ENCODE results near the gene COL23A1. TPM values are rescaled to one million over a fixed set of nuclear protein-coding genes. Genes with fewer than 3 reads are reported as not detected.

The COL23A1 gene
- total and polyA plus RNA-seq, 4 donors: 0.36 to 1.5 (median 1.1) TPM; not detected in 1

GRCh38 chr5:178385496-178385890 is 204.7 kb downstream of the COL23A1 start:
- H3K4me1 ChIP-seq (ENCODE audit: control insufficient read depth in 1 of 2, insufficient read depth in 2 of 2, low read length in 2 of 2): no peaks in the 10 kb centered on the region
- WGBS, 2 donors: 78 to 79% methylated on average over 13 of the region's 13 CpGs
- H3K27me3 ChIP-seq (ENCODE audit: control insufficient read depth in 1 of 2, insufficient read depth in 2 of 2, low read length in 1 of 2): no peaks in the 10 kb centered on the region
- no peak overlapping the region for H3K4me3 ChIP-seq (ENCODE audit: low read length in 2 of 2)
- ATAC-seq (ENCODE audit: low FRiP score) (no peak), DNase-seq (peak in 1 of 2 donors; percentile 50)
- no peaks in the 10 kb centered on the region for H3K9me3 ChIP-seq (ENCODE audit: control insufficient read depth, low read length)
- intact Hi-C loops (cut with DNase I): no loop called here
- no peaks in the 10 kb centered on the region for H3K36me3 ChIP-seq (ENCODE audit: control insufficient read depth in 1 of 2, insufficient read depth in 2 of 2, low read length in 1 of 2)
- H3K27ac ChIP-seq (ENCODE audit: low read depth in 1 of 2, low read length in 2 of 2): no peak overlapping the region

GRCh38 chr5:178384816-178385495 is 205.2 kb downstream of the COL23A1 start:
- intact Hi-C loops (cut with DNase I): no loop called here
- Histone ChIP-seq H3K27ac (ENCODE audit: low read depth in 1 of 2, low read length in 2 of 2) (no peak overlapping the region), H3K4me3 (ENCODE audit: low read length in 2 of 2) (no peak overlapping the region), H3K27me3 (ENCODE audit: control insufficient read depth in 1 of 2, insufficient read depth in 2 of 2, low read length in 1 of 2) (no peaks in the 10 kb centered on the region), H3K4me1 (ENCODE audit: control insufficient read depth in 1 of 2, insufficient read depth in 2 of 2, low read length in 2 of 2) (no peaks in the 10 kb centered on the region), H3K36me3 (ENCODE audit: control insufficient read depth in 1 of 2, insufficient read depth in 2 of 2, low read length in 1 of 2) (no peaks in the 10 kb centered on the region), H3K9me3 (ENCODE audit: control insufficient read depth, low read length) (no peaks in the 10 kb centered on the region)
- peak in 1 of 2 donors; percentile 64 for DNase-seq
- ATAC-seq (ENCODE audit: low FRiP score): no peak
- WGBS, 2 donors: 84 to 88% methylated on average over 15 of the region's 15 CpGs

GRCh38 chr5:178383919-178384815 is 206.0 kb downstream of the COL23A1 start:
- Histone ChIP-seq H3K9me3 (ENCODE audit: control insufficient read depth, low read length) (no peaks in the 10 kb centered on the region), H3K27me3 (ENCODE audit: control insufficient read depth in 1 of 2, insufficient read depth in 2 of 2, low read length in 1 of 2) (no peaks in the 10 kb centered on the region), H3K4me3 (ENCODE audit: low read length in 2 of 2) (no peak overlapping the region), H3K36me3 (ENCODE audit: control insufficient read depth in 1 of 2, insufficient read depth in 2 of 2, low read length in 1 of 2) (no peaks in the 10 kb centered on the region), H3K27ac (ENCODE audit: low read depth in 1 of 2, low read length in 2 of 2) (no peak overlapping the region), H3K4me1 (ENCODE audit: control insufficient read depth in 1 of 2, insufficient read depth in 2 of 2, low read length in 2 of 2) (no peaks in the 10 kb centered on the region)
- intact Hi-C loops (cut with DNase I): no loop called here
- peak; percentile 30 to 67 for DNase-seq
- 77 to 84% methylated on average over 42 of the region's 42 CpGs for WGBS, 2 donors
- no peak for ATAC-seq (ENCODE audit: low FRiP score)

GRCh38 chr5:178383301-178383918 is 206.8 kb downstream of the COL23A1 start:
- Histone ChIP-seq H3K27me3 (ENCODE audit: control insufficient read depth in 1 of 2, insufficient read depth in 2 of 2, low read length in 1 of 2) (no peaks in the 10 kb centered on the region), H3K27ac (ENCODE audit: low read depth in 1 of 2, low read length in 2 of 2) (no peak overlapping the region), H3K4me3 (ENCODE audit: low read length in 2 of 2) (no peak overlapping the region), H3K9me3 (ENCODE audit: control insufficient read depth, low read length) (no peaks in the 10 kb centered on the region), H3K4me1 (ENCODE audit: control insufficient read depth in 1 of 2, insufficient read depth in 2 of 2, low read length in 2 of 2) (no peaks in the 10 kb centered on the region), H3K36me3 (ENCODE audit: control insufficient read depth in 1 of 2, insufficient read depth in 2 of 2, low read length in 1 of 2) (no peaks in the 10 kb centered on the region)
- WGBS, 2 donors: 93 to 97% methylated on average over 13 of the region's 13 CpGs
- DNase-seq (peak; percentile 27 to 50), ATAC-seq (ENCODE audit: low FRiP score) (no peak)
- intact Hi-C loops (cut with DNase I): no loop called here

- no peaks in the 10 kb centered on the region for H3K9me3 ChIP-seq (ENCODE audit: control insufficient read depth, low read length)
- no peaks in the 10 kb centered on the region for H3K36me3 ChIP-seq (ENCODE audit: control insufficient read depth in 1 of 2, insufficient read depth in 2 of 2, low read length in 1 of 2)
- WGBS, 2 donors: 82 to 87% methylated on average over 8 of the region's 8 CpGs
- DNase-seq: peak; percentile 39 to 41
- no peak overlapping the region for H3K27ac ChIP-seq (ENCODE audit: low read depth in 1 of 2, low read length in 2 of 2)
- no peaks in the 10 kb centered on the region for H3K4me1 ChIP-seq (ENCODE audit: control insufficient read depth in 1 of 2, insufficient read depth in 2 of 2, low read length in 2 of 2)
- no peaks in the 10 kb centered on the region for H3K27me3 ChIP-seq (ENCODE audit: control insufficient read depth in 1 of 2, insufficient read depth in 2 of 2, low read length in 1 of 2)
- no peak for ATAC-seq (ENCODE audit: low FRiP score)
- intact Hi-C loops (cut with DNase I): no loop called here
- H3K4me3 ChIP-seq (ENCODE audit: low read length in 2 of 2): no peak overlapping the region
Measured at GRCh38 chr5:178382754-178383164, 207.4 kb downstream of the COL23A1 start.

GRCh38 chr5:178381921-178382695 is 208.1 kb downstream of the COL23A1 start:
- WGBS, 2 donors: 94% methylated on average over 17 of the region's 17 CpGs
- H3K27ac ChIP-seq (ENCODE audit: low read depth in 1 of 2, low read length in 2 of 2): no peak overlapping the region
- no peaks in the 10 kb centered on the region for H3K36me3 ChIP-seq (ENCODE audit: control insufficient read depth in 1 of 2, insufficient read depth in 2 of 2, low read length in 1 of 2)
- intact Hi-C loops (cut with DNase I): no loop called here
- no peaks in the 10 kb centered on the region for H3K9me3 ChIP-seq (ENCODE audit: control insufficient read depth, low read length)
- ATAC-seq (ENCODE audit: low FRiP score): no peak
- no peaks in the 10 kb centered on the region for H3K27me3 ChIP-seq (ENCODE audit: control insufficient read depth in 1 of 2, insufficient read depth in 2 of 2, low read length in 1 of 2)
- H3K4me3 ChIP-seq (ENCODE audit: low read length in 2 of 2): no peak overlapping the region
- peak; percentile 25 to 28 for DNase-seq
- H3K4me1 ChIP-seq (ENCODE audit: control insufficient read depth in 1 of 2, insufficient read depth in 2 of 2, low read length in 2 of 2): no peaks in the 10 kb centered on the region

- DNase-seq (peak; percentile 12 to 34), ATAC-seq (ENCODE audit: low FRiP score) (no peak)
- Histone ChIP-seq H3K4me3 (ENCODE audit: low read length in 2 of 2) (no peak overlapping the region), H3K27ac (ENCODE audit: low read depth in 1 of 2, low read length in 2 of 2) (no peak overlapping the region), H3K27me3 (ENCODE audit: control insufficient read depth in 1 of 2, insufficient read depth in 2 of 2, low read length in 1 of 2) (no peaks in the 10 kb centered on the region), H3K9me3 (ENCODE audit: control insufficient read depth, low read length) (no peaks in the 10 kb centered on the region), H3K36me3 (ENCODE audit: control insufficient read depth in 1 of 2, insufficient read depth in 2 of 2, low read length in 1 of 2) (no peaks in the 10 kb centered on the region), H3K4me1 (ENCODE audit: control insufficient read depth in 1 of 2, insufficient read depth in 2 of 2, low read length in 2 of 2) (no peaks in the 10 kb centered on the region)
- WGBS, 2 donors: 95 to 98% methylated on average over 8 of the region's 8 CpGs
- intact Hi-C loops (cut with DNase I): no loop called here
Measured at GRCh38 chr5:178381206-178381605, 209.0 kb downstream of the COL23A1 start.

GRCh38 chr5:178380541-178381074 is 209.6 kb downstream of the COL23A1 start:
- H3K36me3 ChIP-seq (ENCODE audit: control insufficient read depth in 1 of 2, insufficient read depth in 2 of 2, low read length in 1 of 2): no peaks in the 10 kb centered on the region
- no peaks in the 10 kb centered on the region for H3K9me3 ChIP-seq (ENCODE audit: control insufficient read depth, low read length)
- no peak for ATAC-seq (ENCODE audit: low FRiP score)
- 91 to 93% methylated on average over 16 of the region's 16 CpGs for WGBS, 2 donors
- no peaks in the 10 kb centered on the region for H3K27me3 ChIP-seq (ENCODE audit: control insufficient read depth in 1 of 2, insufficient read depth in 2 of 2, low read length in 1 of 2)
- peak; percentile 29 to 66 for DNase-seq
- no peaks in the 10 kb centered on the region for H3K4me1 ChIP-seq (ENCODE audit: control insufficient read depth in 1 of 2, insufficient read depth in 2 of 2, low read length in 2 of 2)
- no peak overlapping the region for H3K27ac ChIP-seq (ENCODE audit: low read depth in 1 of 2, low read length in 2 of 2)
- intact Hi-C loops (cut with DNase I): no loop called here
- H3K4me3 ChIP-seq (ENCODE audit: low read length in 2 of 2): no peak overlapping the region
